Skeletal muscle tissue (tissue), 4 donors: ENCODE measurements around the gene PLEKHO2. TPM values are rescaled to one million over a fixed set of nuclear protein-coding genes. Genes with fewer than 3 reads are reported as not detected.
A peak's percentile ranks its signal among the peaks of the same experiment; 100 is the strongest.

ENCODE experiments used
- H3K27ac ChIP-seq: one replicate; pipeline ENCODE4 v1.7.0; 2013; ENCODE audit warnings: mild to moderate bottlenecking, low read depth, low read length, inconsistent platforms
- H3K27me3 ChIP-seq, 3 donors: one replicate each; pipeline ENCODE4 v1.7.0; 2013; ENCODE audit warnings: low read length in 3 of 3; ENCODE audit not compliant: control insufficient read depth in 3 of 3, insufficient read depth in 3 of 3
- H3K36me3 ChIP-seq, 3 donors: one replicate each; pipeline ENCODE4 v1.7.0; 2013; ENCODE audit warnings: low read length in 3 of 3; ENCODE audit not compliant: control insufficient read depth in 3 of 3, insufficient read depth in 3 of 3
- H3K4me1 ChIP-seq, 3 donors: one replicate each; pipeline ENCODE4 v1.7.0; 2013; ENCODE audit warnings: low read length in 3 of 3, mild to moderate bottlenecking in 3 of 3; ENCODE audit not compliant: control insufficient read depth in 3 of 3, insufficient read depth in 3 of 3
- H3K4me3 ChIP-seq, 3 donors: one replicate each; pipeline ENCODE4 v1.7.0; 2013; ENCODE audit warnings: low read length in 3 of 3
- H3K9ac ChIP-seq, 3 donors: one replicate each; pipeline ENCODE4 v1.7.0; 2013; ENCODE audit warnings: low read length in 3 of 3, mild to moderate bottlenecking in 3 of 3, moderate library complexity in 2 of 3, low read depth in 1 of 3
- H3K9me3 ChIP-seq, 3 donors: one replicate each; pipeline ENCODE4 v1.7.0; 2013; ENCODE audit warnings: low read length in 3 of 3; ENCODE audit not compliant: control insufficient read depth in 3 of 3
- total RNA-seq: library from RNA; depleted of rRNA; stranded (reverse); fragments of >200 nt; gene quantifications from one replicate; pipeline ENCODE4 v1.2.3, GENCODE V29; 2014
- donor health status: Osteomylitis.

The PLEKHO2 gene
- total RNA-seq, 1 donor from 2014 or later, result 16.7 TPM

GRCh38 chr15:64862408-64862807 is 20.7 kb downstream of the PLEKHO2 start:
- peaks cover 13 to 32% (median 14%) of the 10 kb centered on the region in 3 donors for H3K36me3 ChIP-seq
- no peak overlapping the region for H3K27ac ChIP-seq
- H3K9ac ChIP-seq, result no peak overlapping the region
- H3K4me3 ChIP-seq, result no peak overlapping the region
- H3K9me3 ChIP-seq, result no peaks in the 10 kb centered on the region
- no peaks in the 10 kb centered on the region for H3K27me3 ChIP-seq
- H3K4me1 ChIP-seq, result peaks cover 23 to 35% (median 25%) of the 10 kb centered on the region in 3 donors

DNA sequence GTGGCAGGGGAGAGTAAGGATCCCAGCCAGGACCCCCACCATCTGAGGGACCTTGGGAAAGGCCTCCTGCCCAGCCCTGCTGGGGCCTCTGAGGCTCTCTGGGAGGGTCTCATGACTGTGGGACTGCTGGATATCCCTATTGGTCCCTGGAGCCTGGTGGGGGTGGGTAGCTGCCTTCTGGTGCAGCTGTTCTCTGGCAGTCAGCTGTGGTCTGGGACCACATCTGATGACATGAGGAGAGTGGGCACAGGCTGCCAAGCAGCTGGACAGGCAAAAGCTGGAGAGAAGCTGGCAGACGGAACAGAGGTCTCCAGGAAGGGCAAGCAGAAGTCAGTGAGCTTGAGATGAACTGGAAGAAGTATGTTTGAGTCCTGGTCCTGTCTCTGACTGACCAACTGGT is 22.4 kb downstream of the PLEKHO2 start:
- Histone ChIP-seq H3K27ac (no peak overlapping the region), H3K9ac (no peak overlapping the region), H3K4me3 (no peak overlapping the region), H3K4me1 (peaks cover 14 to 21% (median 15%) of the 10 kb centered on the region in 3 donors), H3K9me3 (no peaks in the 10 kb centered on the region), H3K27me3 (no peaks in the 10 kb centered on the region), H3K36me3 (peaks cover 13 to 35% (median 14%) of the 10 kb centered on the region in 3 donors)

DNA sequence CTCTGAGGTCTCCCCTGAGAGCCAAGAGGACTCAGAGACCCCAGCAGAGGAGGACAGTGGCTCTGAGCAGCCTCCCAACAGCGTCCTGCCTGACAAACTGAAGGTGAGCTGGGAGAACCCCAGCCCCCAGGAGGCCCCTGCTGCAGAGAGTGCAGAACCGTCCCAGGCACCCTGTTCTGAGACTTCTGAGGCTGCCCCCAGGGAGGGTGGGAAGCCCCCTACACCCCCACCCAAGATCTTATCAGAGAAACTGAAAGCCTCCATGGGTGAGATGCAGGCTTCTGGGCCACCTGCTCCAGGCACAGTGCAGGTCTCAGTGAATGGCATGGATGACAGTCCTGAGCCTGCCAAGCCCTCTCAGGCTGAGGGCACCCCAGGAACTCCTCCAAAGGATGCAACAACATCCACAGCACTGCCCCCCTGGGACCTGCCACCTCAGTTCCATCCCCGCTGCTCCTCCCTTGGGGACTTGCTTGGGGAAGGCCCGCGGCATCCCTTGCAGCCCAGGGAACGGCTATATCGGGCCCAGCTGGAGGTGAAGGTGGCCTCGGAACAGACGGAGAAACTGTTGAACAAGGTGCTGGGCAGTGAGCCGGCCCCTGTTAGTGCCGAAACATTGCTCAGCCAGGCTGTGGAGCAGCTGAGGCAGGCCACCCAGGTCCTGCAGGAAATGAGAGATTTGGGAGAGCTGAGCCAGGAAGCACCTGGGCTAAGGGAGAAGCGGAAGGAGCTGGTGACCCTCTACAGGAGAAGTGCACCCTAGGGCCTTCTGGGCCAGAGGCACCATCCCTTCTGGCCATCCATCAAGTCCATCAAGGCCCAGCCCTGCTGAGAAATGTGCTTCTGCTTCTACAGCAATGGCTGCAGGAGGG is 23.6 kb downstream of the PLEKHO2 start:
- H3K4me1 ChIP-seq, result peaks cover 6 to 20% (median 15%) of the 10 kb centered on the region in 3 donors
- no peak overlapping the region for H3K4me3 ChIP-seq
- no peak overlapping the region for H3K27ac ChIP-seq
- peaks cover 7 to 28% (median 9%) of the 10 kb centered on the region in 3 donors for H3K36me3 ChIP-seq
- H3K9me3 ChIP-seq, result no peaks in the 10 kb centered on the region
- H3K27me3 ChIP-seq, result no peaks in the 10 kb centered on the region
- H3K9ac ChIP-seq, result no peak overlapping the region

DNA sequence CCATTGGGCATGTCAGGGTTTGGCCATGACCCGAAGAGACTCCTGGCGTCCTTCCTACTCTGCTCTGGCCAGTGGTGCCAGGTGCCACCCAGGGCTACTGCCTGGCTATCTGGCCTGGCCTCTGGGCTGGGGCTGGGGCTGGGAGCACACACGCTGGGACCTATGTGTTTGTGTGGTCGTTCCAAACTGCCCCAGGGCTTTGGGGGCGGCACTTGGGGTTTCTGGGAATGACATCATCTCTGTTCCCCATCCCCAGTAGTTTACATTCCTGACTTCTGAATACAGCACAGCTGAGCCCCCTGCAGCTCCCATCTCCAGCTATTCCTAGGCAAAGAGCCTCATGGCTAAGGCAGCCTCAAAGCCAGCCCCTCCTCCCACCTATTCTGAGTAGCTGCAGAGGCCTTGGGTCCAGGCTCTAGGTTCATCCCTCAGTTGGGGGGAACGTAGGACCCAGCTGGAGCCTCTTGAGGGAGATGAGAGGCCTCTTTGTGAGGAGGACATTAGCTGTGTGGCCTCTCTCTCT is 24.3 kb downstream of the PLEKHO2 start:
- peaks cover 2 to 21% (median 7%) of the 10 kb centered on the region in 3 donors for H3K36me3 ChIP-seq

DNA sequence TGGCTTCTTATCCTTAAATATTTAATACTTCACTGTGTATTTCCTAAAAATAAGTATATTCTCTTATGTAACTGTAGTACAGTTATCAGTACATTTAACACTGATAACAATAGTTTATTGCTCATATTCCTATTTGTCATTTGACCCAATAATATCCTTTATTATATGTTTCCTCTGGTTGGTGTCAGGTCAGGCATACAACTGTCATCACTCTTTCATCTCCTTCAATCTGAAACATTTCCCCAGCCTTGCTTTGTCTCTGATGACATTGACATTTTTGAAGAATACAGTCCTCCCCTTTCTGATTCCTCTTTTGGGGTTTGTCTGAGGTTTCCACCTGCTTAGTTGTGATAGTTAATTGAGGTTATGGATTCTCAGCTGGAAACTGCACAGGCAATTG is 27.8 kb downstream of the PLEKHO2 start:
- Histone ChIP-seq H3K27me3 (no peaks in the 10 kb centered on the region), H3K4me3 (no peak overlapping the region), H3K9me3 (no peaks in the 10 kb centered on the region), H3K9ac (no peak overlapping the region), H3K36me3 (peaks cover 0 to 14% (median 0%) of the 10 kb centered on the region in 3 donors), H3K27ac (no peak overlapping the region), H3K4me1 (peaks cover 3 to 24% (median 20%) of the 10 kb centered on the region in 3 donors)

More for the DNA sequence above, 24.3 kb downstream of the PLEKHO2 start:
- no peaks in the 10 kb centered on the region for H3K9me3 ChIP-seq
- H3K27ac ChIP-seq, result no peak overlapping the region
- no peak overlapping the region for H3K9ac ChIP-seq
- H3K4me1 ChIP-seq, result peaks cover 3 to 20% (median 15%) of the 10 kb centered on the region in 3 donors
- no peak overlapping the region for H3K4me3 ChIP-seq
- no peaks in the 10 kb centered on the region for H3K27me3 ChIP-seq

DNA sequence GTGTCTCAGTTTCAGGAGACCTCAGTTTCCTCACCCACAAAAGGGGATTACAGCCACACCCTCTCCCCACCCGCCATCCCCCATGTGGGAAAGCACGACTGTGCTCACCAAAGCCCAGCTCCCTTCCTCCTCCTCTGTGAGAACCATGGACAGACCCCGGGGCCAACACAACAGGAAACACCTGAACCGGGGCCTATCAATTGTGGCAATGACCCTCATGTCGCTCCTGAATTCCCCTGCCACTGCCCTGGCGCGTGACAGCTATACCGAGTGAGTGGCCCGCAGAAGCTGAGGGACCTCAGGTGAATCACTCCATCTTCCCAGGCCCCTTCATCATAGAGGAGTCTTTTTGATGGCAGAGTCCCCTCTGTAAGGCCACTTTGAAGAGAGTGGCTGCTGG is 28.6 kb downstream of the PLEKHO2 start:
- Histone ChIP-seq H3K4me1 (peaks cover 7 to 18% (median 16%) of the 10 kb centered on the region in 3 donors), H3K9ac (no peak overlapping the region), H3K36me3 (peaks cover 0 to 10% (median 0%) of the 10 kb centered on the region in 3 donors)

GRCh38 chr15:64875641-64876223 is 34.0 kb downstream of the PLEKHO2 start:
- Histone ChIP-seq H3K4me1 (peaks cover 15 to 22% (median 20%) of the 10 kb centered on the region in 3 donors), H3K27me3 (no peaks in the 10 kb centered on the region), H3K4me3 (no peak overlapping the region), H3K36me3 (no peaks in the 10 kb centered on the region), H3K27ac (no peak overlapping the region), H3K9ac (no peak overlapping the region), H3K9me3 (no peaks in the 10 kb centered on the region)

More for the DNA sequence above, 28.6 kb downstream of the PLEKHO2 start:
- H3K9me3 ChIP-seq, result no peaks in the 10 kb centered on the region
- H3K27me3 ChIP-seq, result no peaks in the 10 kb centered on the region
- H3K27ac ChIP-seq, result peak overlapping the region; percentile 25
- no peak overlapping the region for H3K4me3 ChIP-seq

DNA sequence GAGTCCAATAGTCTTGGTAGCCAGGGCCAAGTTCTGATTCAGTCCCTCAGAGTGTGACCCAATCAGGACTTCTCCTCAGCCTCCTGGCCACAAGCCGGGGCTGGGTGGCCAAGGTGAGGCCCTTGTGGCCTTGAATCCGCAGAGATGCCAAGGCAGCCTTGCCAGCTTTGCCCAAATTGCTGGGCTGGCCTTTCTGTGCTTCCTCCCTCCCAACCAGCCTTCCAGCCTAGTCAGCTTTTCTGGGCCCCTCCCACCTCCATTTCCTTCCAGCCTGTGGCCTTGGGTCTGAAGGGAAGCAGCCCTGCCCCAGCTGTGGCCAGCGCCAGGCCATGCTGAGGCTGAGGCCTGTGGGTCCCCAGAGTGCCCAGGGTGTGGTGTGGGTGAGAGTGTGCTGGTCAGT is 35.7 kb downstream of the PLEKHO2 start:
- H3K9me3 ChIP-seq, result no peaks in the 10 kb centered on the region
- H3K9ac ChIP-seq, result no peak overlapping the region
- H3K36me3 ChIP-seq, result no peaks in the 10 kb centered on the region
- peaks cover 19 to 23% (median 22%) of the 10 kb centered on the region in 3 donors for H3K4me1 ChIP-seq
- no peaks in the 10 kb centered on the region for H3K27me3 ChIP-seq
- peak overlapping the region; percentile 75 for H3K27ac ChIP-seq
- no peak overlapping the region for H3K4me3 ChIP-seq

DNA sequence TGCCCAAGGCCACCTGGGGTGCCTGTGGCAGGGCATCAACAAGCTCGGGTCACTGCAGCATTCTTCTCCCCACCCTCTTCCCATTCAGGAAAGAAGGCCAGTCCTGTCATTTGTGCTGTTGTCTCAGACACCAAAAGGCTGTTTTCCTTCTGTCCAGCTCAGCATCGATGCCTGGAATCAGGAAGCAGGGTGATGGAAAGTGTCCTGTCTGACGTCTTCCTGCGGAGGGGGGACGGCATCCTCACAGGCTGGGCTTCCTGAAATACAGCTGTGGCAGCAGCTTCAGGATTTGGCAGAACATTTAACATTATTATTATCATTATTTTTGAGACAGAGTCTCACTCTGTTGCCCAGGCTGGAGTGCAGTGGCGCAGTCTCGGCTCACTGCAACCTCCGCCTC is 37.0 kb downstream of the PLEKHO2 start:
- no peaks in the 10 kb centered on the region for H3K27me3 ChIP-seq
- no peaks in the 10 kb centered on the region for H3K36me3 ChIP-seq
- no peaks in the 10 kb centered on the region for H3K9me3 ChIP-seq
- H3K4me3 ChIP-seq, result no peak overlapping the region
- peak overlapping the region; percentile 75 for H3K27ac ChIP-seq
- peaks cover 19 to 28% (median 20%) of the 10 kb centered on the region in 3 donors for H3K4me1 ChIP-seq
- peak overlapping the region in 1 of 3 donors; percentile 8 for H3K9ac ChIP-seq
